WI38 (cell line): ENCODE measurements around the gene CENPT.

Experiments
- H3K4me3 ChIP-seq: 2 replicates; pipeline ENCODE4 v1.5.1; 2011; ENCODE audit warnings: low read depth, mild to moderate bottlenecking, control low read depth, low read length
- CTCF ChIP-seq: IDR thresholded peaks from 2 replicates; pipeline ENCODE4 v1.5.1; 2012; ENCODE audit warnings: low read depth, mild to moderate bottlenecking, control low read depth, low read length

The CENPT gene

GRCh38 chr16:67800338-67800926 is 47.1 kb downstream of the CENPT start:
- no peak overlapping the region for H3K4me3 ChIP-seq
- TF ChIP-seq CTCF = no peak

GRCh38 chr16:67796099-67796718 is 51.3 kb downstream of the CENPT start:
- no peak for TF ChIP-seq CTCF
- no peak overlapping the region for H3K4me3 ChIP-seq

GRCh38 chr16:67790071-67790470 is 57.4 kb downstream of the CENPT start:
- H3K4me3 ChIP-seq = no peak overlapping the region
- TF ChIP-seq CTCF = no peak

GRCh38 chr16:67786491-67786890 is 61.0 kb downstream of the CENPT start:
- TF ChIP-seq CTCF = no peak
- H3K4me3 ChIP-seq = no peak overlapping the region

GRCh38 chr16:67783353-67783725 is 64.2 kb downstream of the CENPT start:
- TF ChIP-seq CTCF = no peak
- no peak overlapping the region for H3K4me3 ChIP-seq

GRCh38 chr16:67782567-67783352 is 64.7 kb downstream of the CENPT start:
- H3K4me3 ChIP-seq = no peak overlapping the region
- TF ChIP-seq CTCF = no peak

GRCh38 chr16:67781565-67781921 is 66.0 kb downstream of the CENPT start:
- no peak overlapping the region for H3K4me3 ChIP-seq

More at GRCh38 chr16:67781565-67781921, 66.0 kb downstream of the CENPT start:
- TF ChIP-seq CTCF = no peak
